Stimulated activated CD4-positive, alpha-beta T cell treated with anti-CD3 and anti-CD28 coated beads, Interleukin-12 subunit alpha, Interleukin-12 subunit beta, amount 100 ng/mL, for 48 hours (primary cell): ENCODE measurements around the gene PTCH1.

Source experiments
- DNase-seq, 3 donors: peaks; one replicate each; pipeline ENCODE4 v3.0.0-alpha.2; 2020; ENCODE audit warnings: low read depth in 2 of 3, low spot score in 1 of 3

PTCH1 gene

DNA sequence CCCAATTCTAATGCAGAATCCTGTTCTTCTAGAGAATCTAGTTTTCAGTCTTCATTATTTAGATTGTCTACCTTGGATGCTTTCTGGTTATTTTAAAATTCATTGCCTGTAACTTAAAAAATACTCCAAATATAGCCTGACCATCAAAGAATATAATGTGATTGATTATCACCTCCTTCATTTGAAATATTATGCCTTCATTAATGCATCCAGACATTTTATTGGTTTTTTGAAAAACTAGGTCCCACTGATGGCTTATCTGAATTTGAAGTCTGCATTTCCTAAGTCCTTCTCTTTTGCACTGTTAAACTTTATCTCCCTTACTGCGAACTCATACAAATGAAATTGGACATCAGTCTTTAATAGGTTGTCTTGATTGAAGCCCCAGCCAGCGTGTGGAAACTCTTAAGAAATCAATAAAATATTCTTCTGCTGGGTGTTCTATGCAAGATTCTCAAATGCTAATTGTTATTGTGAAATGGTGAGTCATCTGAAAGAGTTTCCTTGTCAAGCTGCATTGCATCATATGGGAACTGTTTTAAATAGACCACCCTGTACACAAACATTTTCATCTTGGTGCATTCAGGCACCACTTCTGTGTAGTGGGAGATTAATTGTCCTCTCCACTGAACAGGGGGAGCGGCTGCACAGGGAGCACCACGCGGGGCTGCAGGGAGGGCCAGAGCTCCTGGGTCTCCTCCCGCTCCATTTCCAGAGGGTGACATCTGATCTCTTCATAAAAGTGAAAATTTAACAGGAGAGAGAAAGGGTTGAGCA is 106.9 kb downstream of the PTCH1 start:
- DNase-seq = no peak

DNA sequence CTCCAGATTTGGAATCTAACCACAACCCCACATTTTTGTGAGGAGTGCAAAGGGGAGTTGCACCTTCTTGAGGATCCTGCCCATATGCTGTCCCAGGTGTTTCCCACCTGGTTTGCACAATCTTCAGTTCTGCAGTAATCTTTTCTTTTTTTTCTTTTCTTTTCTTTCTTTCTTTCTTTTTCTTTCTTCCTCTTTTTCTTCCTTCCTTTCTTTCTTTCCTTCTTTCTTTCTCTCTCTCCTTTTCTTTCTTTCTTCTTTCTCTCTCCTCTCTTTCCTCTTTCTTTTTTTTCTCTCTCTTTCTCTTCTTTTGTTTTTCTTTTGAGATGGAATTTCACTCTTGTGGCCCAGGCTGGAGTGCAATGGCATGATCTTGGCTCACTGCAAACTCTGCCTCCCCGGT is 109.2 kb downstream of the PTCH1 start:
- no peak for DNase-seq

DNA sequence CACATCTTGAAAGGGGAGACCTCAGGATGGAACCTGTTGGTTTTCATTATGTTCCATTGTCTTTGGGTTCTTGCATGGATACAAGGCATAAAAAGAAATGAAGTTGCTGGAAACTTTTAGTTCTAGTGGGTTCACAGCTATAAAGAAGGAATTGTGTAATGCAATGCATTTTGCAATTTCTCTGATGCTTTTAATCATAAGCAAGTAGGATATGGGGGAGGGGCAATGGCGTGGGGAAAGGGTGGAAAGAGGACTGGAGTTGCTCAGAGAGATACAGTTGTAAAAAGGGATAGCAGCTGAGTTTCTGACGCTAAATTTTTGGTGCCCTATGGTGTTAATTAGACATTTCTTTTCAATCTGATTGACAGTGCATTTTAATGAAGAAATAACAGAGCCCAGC is 110.7 kb downstream of the PTCH1 start:
- no peak for DNase-seq

GRCh38 chr9:95399261-95399660 is 117.5 kb downstream of the PTCH1 start:
- no peak for DNase-seq
